ENCODE measurements around the gene PPCDC. TPM values are rescaled to one million over a fixed set of nuclear protein-coding genes. Genes with fewer than 3 reads are reported as not detected.

Gene PPCDC
- polyA plus RNA-seq, 1 of the 3 experiments (the other 2 are of a cell fraction) = 19.8 TPM

GRCh38 chr15:75095594-75095993, 72.2 kb downstream of the PPCDC start:
- DNase-seq = no peak
- H3K79me2 ChIP-seq (ENCODE audit: insufficient read depth) = no peaks in the 10 kb centered on the region
- POLR2A ChIA-PET = no interaction called here
- 93% methylated on average over 4 of the region's 4 CpGs for WGBS (ENCODE audit: low lambda C conversion rate)
- H4K20me1 ChIP-seq (ENCODE audit: insufficient read depth) = no peaks in the 10 kb centered on the region
- TF ChIP-seq FOSL2 (IDR thresholded peaks at IDR 0.05; ENCODE audit: borderline replicate concordance, low read depth) = no peak
- no peak for TF ChIP-seq EZH2phosphoT487 (IDR thresholded peaks at IDR 0.05; ENCODE audit: borderline replicate concordance, low read depth)
- TF ChIP-seq CHD2 (IDR thresholded peaks at IDR 0.05; ENCODE audit: low read length, partially characterized antibody) = no peak
- H3F3A ChIP-seq (replicated peaks; ENCODE audit: insufficient read depth) = no peaks in the 10 kb centered on the region
- H2AFZ ChIP-seq (ENCODE audit: low read depth) = no peak overlapping the region
- no peak overlapping the region for H3K27ac ChIP-seq (ENCODE audit: low read depth in 2 of 2, low read length in 1 of 2)
- H3K4me2 ChIP-seq = no peak overlapping the region
- no peaks in the 10 kb centered on the region for H3K36me3 ChIP-seq (replicated peaks in 1 of 2; ENCODE audit: control insufficient read depth in 1 of 2, insufficient read depth in 2 of 2, low read length in 1 of 2)
- H3K4me1 ChIP-seq (ENCODE audit: control insufficient read depth in 1 of 2, insufficient read depth in 2 of 2, low read depth in 1 of 2, low read length in 1 of 2) = no peaks in the 10 kb centered on the region; a peak in 1 of 4 replicates
- H3K9me2 ChIP-seq = no peaks in the 10 kb centered on the region
- no peak overlapping the region for H3K9ac ChIP-seq
- no peaks in the 10 kb centered on the region for H3K9me3 ChIP-seq
- H3K4me3 ChIP-seq (ENCODE audit: low read depth in 2 of 2, low read length in 1 of 2) = no peak overlapping the region
- CTCF ChIA-PET = no interaction called here
- no peaks in the 10 kb centered on the region for H3K27me3 ChIP-seq (ENCODE audit: insufficient read depth)

GRCh38 chr15:75097939-75098338, 74.5 kb downstream of the PPCDC start:
- H2AFZ ChIP-seq (ENCODE audit: low read depth) = no peak overlapping the region
- H4K20me1 ChIP-seq (ENCODE audit: insufficient read depth) = no peaks in the 10 kb centered on the region
- ChIA-PET POLR2A (interaction anchor here (0.6 kb wide), 1 partner anchor 23 kb away, joined by 3 read pairs; no protein-coding TSS in a partner anchor), CTCF (interaction anchor here (1.7 kb wide), 1 partner anchor 11 kb away, joined by 5 read pairs; no protein-coding TSS in a partner anchor)
- DNase-seq = no peak
- H3K9me3 ChIP-seq = no peaks in the 10 kb centered on the region
- WGBS (ENCODE audit: low lambda C conversion rate) = 69% methylated on average over 7 of the region's 7 CpGs
- TF ChIP-seq SMC3 (IDR thresholded peaks at IDR 0.05; ENCODE audit: low read depth, low read length) (no peak), EP300 (IDR thresholded peaks at IDR 0.05; ENCODE audit: borderline replicate concordance in 1 of 2, low read depth in 1 of 2, low read length in 1 of 2) (no peak), USF2 (IDR thresholded peaks at IDR 0.05; ENCODE audit: borderline replicate concordance, low read depth, low read length) (no peak), MEF2A (IDR thresholded peaks at IDR 0.05; ENCODE audit: borderline replicate concordance, low read depth) (no peak)
- H3K4me3 ChIP-seq (ENCODE audit: low read depth in 2 of 2, low read length in 1 of 2) = no peak overlapping the region
- no peaks in the 10 kb centered on the region for H3F3A ChIP-seq (replicated peaks; ENCODE audit: insufficient read depth)
- no peaks in the 10 kb centered on the region; a peak in 1 of 4 replicates for H3K4me1 ChIP-seq (ENCODE audit: control insufficient read depth in 1 of 2, insufficient read depth in 2 of 2, low read depth in 1 of 2, low read length in 1 of 2)
- H3K9me2 ChIP-seq = no peaks in the 10 kb centered on the region
- H3K27me3 ChIP-seq (ENCODE audit: insufficient read depth) = no peaks in the 10 kb centered on the region
- H3K79me2 ChIP-seq (ENCODE audit: insufficient read depth) = no peaks in the 10 kb centered on the region
- no peaks in the 10 kb centered on the region for H3K36me3 ChIP-seq (replicated peaks in 1 of 2; ENCODE audit: control insufficient read depth in 1 of 2, insufficient read depth in 2 of 2, low read length in 1 of 2)
- no peak overlapping the region for H3K9ac ChIP-seq
- H3K27ac ChIP-seq (ENCODE audit: low read depth in 2 of 2, low read length in 1 of 2) = no peak overlapping the region
- no peak overlapping the region for H3K4me2 ChIP-seq

GRCh38 chr15:75098404-75098803, 75.0 kb downstream of the PPCDC start:
- TF ChIP-seq EP300 (IDR thresholded peaks at IDR 0.05; ENCODE audit: borderline replicate concordance in 1 of 2, low read depth in 1 of 2, low read length in 1 of 2) (no peak), RXRA (IDR thresholded peaks at IDR 0.05; ENCODE audit: borderline replicate concordance, low read depth) (no peak), FOXM1 (IDR thresholded peaks at IDR 0.05; ENCODE audit: low read depth) (no peak), USF2 (IDR thresholded peaks at IDR 0.05; ENCODE audit: borderline replicate concordance, low read depth, low read length) (no peak), EZH2phosphoT487 (IDR thresholded peaks at IDR 0.05; ENCODE audit: borderline replicate concordance, low read depth) (no peak), TEAD4 (IDR thresholded peaks at IDR 0.05; ENCODE audit: borderline replicate concordance, insufficient read depth) (no peak)
- no peaks in the 10 kb centered on the region for H3K9me3 ChIP-seq
- no peak overlapping the region for H3K4me3 ChIP-seq (ENCODE audit: low read depth in 2 of 2, low read length in 1 of 2)
- no peaks in the 10 kb centered on the region for H3K9me2 ChIP-seq
- H3K4me2 ChIP-seq = no peak overlapping the region
- no peak for DNase-seq
- no peak overlapping the region for H3K9ac ChIP-seq
- H3K27me3 ChIP-seq (ENCODE audit: insufficient read depth) = no peaks in the 10 kb centered on the region
- H3K4me1 ChIP-seq (ENCODE audit: control insufficient read depth in 1 of 2, insufficient read depth in 2 of 2, low read depth in 1 of 2, low read length in 1 of 2) = no peaks in the 10 kb centered on the region; a peak in 1 of 4 replicates
- CTCF ChIA-PET = interaction anchor here (1.7 kb wide), 1 partner anchor 11 kb away, joined by 5 read pairs; no protein-coding TSS in a partner anchor
- POLR2A ChIA-PET = interaction anchor here (0.6 kb wide), 1 partner anchor 23 kb away, joined by 3 read pairs; no protein-coding TSS in a partner anchor
- H2AFZ ChIP-seq (ENCODE audit: low read depth) = no peak overlapping the region
- no peaks in the 10 kb centered on the region for H4K20me1 ChIP-seq (ENCODE audit: insufficient read depth)
- no peaks in the 10 kb centered on the region for H3K36me3 ChIP-seq (replicated peaks in 1 of 2; ENCODE audit: control insufficient read depth in 1 of 2, insufficient read depth in 2 of 2, low read length in 1 of 2)
- WGBS (ENCODE audit: low lambda C conversion rate) = 80% methylated on average over 2 of the region's 4 CpGs
- H3K27ac ChIP-seq (ENCODE audit: low read depth in 2 of 2, low read length in 1 of 2) = no peak overlapping the region
- H3F3A ChIP-seq (replicated peaks; ENCODE audit: insufficient read depth) = no peaks in the 10 kb centered on the region
- no peaks in the 10 kb centered on the region for H3K79me2 ChIP-seq (ENCODE audit: insufficient read depth)
